ENCODE results near the gene CRLF2.
"Not testable (repeated sequence)": the region's sequence is repeated elsewhere in the genome, so short reads cannot be mapped to it uniquely, and the experiment has no call there.

Gene CRLF2

DNA sequence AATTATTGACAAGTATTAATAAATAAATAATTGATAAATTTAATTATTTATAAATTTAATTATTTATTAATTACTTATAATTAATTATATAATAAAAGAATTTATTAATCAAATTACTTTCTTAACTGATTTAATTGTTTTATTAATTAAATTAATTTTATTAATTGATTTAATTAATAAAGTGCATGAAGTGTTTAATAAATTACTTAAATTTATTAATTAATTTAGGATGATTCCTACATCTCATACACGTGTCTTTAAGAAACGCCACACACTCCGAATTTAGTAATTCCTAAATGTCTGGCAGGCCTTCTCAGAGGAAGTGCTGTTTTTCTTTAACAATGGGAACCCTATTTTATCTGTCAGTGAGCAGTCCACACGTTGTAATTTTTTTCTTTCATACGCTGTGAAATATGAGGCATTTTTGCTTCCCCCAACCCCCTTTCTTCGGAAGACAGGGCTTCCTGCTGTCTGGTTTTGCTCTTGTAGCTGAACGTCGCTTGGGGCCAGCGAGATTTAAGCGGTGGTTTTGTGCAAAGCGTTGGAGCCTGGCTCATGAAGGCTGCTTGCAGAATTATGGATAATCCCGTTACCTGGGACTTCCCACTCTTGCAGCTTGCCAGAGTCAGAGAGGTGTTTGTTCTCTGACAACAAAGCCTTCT, 46.8 kb downstream of the CRLF2 start:
- no peak for DNase-seq

DNA sequence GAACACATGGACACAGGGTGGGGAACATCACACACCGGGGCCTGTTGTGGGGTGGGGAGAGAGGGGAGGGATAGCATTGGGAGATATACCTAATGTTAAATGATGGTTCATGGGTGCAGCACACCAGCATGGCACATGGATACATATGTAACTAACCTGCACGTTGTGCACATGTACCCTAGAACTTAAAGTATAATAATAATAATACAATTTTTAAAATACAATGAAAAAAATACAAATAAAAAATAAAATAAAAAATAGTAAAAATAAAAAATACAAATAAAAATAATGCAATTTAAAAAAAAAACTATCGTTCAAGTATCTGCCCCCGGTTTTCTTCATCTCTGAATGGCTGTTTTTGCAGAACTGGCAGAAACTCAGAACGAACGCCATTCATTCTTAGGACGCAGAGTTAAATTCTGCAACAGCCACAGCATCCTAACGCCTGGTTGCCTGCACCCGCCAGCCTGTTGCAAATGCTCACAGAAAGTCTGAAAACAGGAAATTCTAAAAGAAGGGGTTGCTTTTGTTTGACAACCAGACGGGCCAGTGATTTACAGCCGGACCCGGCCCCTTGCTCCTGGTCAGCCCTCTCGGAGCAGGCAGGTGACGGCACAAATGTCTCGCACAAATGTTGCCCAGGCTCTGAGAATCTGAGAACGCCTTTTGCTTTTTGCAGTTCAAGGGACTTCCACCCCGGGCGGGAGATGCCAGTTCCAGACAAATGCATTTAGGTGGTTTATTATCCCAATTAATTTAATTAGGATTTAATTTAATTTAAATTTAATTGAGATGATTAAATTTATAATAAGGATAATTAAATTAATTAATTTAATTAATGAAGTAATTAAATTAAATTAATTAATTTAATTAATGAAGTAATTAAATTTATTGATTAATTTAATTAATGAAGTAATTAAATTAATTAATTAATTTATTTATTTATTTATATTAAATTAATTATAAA, 47.8 kb downstream of the CRLF2 start:
- no peak for DNase-seq

DNA sequence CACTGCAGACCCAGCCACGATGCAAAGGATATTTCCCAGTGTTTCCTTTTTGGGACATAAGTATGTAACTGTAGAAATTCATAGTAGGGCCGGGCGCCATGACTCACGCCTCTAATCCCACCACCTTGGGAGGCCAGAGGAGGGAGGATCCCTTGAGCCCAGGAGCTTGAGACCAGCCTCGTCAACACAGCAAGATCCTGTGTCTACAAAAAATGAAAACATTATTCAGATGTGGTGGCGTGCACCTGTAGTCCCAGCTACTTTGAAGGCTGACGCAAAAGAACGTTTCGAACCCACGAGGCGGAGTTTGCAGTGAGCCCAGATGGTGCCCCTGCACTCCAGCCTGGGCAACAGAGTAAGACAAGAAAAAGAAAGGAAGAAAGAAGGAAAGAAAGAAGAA, 49.2 kb downstream of the CRLF2 start:
- no peak for DNase-seq

DNA sequence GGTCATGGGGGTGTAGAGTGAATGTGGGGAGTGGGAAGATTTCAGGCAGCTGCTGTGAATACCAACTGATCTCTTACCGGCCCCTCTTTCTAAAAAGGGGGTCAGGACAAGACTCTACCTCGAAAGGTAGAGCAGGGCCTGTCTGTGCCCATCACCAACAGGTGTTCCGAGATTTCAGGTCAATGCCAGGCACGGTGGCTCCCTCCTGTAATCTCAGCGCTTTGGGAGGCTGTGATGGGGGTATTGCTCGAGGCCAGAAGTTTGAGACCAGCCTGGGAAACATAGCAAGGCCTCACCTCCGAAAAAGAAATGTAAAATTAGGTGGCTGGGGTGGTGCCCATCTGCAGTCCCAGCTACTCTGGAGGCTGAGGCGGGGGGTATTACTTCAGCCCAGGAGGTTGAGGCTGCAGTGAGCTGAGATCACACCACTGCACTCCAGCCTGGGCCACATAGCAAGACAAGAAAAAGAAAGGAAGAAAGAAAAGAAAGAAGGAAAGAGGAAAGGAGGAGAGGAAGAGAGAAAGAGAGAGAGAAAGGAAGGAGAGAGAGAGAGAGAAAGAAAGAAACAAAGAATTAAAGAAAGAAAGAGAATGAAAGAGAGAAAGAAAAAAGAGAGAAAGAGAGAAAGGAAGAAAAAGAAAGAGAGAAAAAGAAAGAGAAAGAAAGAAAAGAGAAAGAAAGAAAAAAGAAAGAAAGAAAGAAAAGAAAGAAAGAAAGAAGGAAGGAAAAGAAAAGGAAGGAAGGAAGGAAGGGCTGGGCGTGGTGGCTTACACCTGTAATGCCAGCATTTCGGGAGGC, 50.1 kb downstream of the CRLF2 start:
- no peak for DNase-seq

DNA sequence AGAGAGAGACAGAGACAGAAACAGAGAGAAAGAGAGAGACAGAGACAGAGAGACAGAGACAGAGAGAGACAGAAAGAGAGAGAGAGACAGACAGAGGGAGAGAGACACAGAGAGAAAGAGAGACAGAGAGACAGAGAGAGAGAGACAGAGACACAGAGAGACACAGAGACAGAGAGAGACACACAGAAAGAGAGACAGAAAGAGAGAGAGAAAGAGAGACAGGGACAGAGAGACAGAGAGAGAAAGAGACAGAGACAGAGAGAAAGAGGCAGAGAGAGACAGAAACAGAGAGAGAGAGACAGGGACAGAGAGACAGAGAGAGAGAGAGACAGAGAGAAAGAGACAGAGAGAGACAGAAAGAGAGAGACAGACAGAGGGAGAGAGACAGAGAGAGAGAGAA, 52.9 kb downstream of the CRLF2 start:
- no peak for DNase-seq

DNA sequence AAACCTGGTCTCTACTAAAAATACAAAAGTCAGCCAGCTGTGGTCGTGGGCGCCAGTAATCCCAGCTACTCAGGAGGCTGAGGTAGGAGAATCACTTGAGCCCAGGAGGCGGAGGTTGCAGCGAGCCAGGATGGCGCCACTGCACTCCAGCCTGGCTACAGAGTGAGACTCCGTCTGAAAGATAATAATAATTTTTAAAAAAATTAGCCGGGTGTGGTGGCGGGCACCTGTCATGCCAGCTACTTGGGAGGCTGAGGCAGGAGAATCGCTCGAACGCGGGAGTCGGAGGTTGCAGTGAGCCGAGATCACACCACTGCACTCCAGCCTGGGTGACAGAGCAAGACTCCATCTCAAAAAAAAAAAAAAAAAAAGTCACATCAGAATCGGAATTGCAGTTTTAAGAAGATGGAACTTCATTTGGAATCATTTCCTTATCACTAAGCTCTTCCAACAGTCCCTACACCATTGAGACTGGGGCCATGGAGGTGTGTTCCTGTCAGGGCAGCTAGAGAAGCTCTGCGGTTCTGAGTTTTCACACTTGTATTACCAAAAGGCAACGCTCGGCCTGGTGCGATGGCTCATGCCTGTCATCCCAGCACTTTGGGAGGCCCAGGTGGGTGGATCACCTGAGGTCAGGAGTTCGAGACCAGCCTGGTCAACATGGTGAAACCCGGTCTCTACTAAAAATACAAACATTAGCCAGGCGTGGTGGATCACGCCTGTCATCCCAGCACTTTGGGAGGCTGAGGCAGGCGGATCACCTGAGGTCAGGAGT, 55.6 kb downstream of the CRLF2 start:
- DNase-seq = not testable (repeated sequence)

DNA sequence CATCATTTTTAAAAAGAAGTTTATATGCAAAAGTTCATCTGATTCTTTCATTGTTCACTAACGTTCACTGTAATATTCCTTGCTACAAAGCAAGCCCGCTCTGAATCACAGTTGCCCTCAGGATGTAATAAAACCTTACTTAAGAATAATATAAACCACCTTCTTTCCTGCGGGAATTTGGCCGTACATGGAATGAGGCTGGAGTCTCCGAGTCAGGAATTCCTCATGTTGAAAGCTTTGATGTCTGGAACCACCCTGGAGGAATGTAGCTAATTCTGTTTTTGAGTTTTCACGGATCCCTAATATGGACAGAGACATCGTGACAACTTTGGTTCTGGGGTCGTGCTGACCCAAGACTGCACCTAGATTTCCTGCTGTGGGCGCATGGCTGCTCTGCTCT, 58.5 kb downstream of the CRLF2 start:
- no peak for DNase-seq

DNA sequence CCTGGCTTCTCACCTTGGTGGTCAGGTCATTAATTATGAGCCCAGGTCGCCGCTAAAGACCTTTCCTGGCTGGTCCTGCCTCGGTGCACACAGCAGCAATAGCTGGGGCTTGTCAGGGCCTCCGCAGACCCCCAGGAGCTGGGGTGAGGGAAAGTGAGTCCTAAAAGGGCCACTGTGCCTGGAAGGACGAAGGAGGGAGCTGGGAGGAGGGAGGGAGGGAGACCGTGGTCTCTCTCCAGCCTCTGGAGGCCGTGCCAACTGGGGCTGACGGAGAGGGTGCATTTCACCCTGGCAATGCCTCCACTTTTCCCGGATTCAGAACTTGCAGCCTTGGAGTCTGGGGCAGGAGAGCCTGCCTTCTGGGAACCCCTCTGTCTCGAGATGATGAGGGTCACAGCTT, 60.4 kb downstream of the CRLF2 start:
- DNase-seq = no peak

DNA sequence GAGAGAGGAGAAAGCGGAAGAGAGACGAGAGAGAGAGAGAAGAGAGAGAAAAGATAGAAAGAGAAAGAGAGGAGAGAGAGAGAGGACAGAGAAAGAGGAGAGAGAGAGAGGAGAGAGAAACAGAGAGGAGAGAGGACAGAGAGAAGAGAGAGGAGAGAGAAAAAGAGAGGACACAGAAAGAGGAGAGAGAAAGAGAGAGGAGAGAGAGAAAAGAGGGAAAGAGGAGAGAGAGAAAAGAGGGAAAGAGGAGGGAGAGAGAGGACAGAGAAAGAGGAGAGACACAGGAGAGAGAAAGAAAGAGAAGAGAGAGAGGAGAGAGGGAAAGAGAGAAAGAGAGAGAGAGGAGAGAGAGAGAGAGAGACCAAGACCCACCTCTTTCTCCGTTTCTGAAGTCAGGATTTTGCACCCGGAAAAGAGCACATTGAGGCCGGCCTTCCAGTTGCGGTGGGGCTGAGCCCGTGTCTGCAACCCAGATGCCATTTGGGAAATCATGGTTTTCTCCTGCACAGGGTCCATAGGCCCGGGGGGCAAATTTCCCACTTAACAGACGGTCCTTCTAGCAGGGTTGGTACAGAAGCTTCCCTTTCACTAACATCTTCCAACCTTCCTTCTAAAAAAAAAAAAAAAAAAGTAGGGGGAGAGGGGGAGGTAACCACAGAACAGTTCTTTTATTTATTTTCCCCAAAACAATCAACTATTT, 60.9 kb downstream of the CRLF2 start:
- no peak for DNase-seq

DNA sequence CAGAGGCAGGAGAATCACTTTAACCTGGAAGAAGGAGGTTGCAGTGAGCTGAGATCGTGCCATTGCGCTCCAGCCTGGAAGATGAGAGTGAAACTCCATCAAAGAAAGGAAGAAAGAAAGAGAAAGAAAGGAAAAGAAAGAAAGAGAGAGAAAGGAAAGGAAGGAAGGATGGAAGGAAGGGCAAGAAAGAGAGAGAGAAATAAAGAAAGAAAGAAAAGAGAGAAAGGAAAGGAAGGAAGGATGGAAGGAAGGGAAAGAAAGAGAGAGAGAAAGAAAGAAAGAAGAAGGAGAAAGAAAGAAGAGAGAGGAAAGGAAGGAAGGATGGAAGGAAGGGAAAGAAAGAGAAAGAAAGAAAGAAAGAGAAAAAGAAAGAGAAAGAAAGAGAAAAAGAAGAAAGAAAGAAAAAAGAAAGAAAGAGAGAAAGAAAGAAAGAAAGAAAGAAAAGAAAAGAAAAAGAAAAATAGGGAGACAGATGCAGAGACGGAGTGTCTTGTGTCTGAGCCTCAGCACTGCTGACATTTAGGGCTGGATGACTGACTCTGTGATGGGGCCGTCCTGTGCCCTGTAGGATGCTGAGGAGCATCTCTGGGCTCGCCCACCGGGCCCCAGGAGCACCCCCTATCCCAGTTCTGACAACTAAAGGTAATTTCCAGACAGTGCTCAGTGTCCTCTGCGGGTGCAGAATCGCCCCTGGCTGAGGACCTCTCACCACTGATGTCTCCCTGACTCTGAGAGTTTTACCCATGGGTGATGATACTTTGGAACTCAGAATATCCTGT, 61.7 kb downstream of the CRLF2 start:
- no peak for DNase-seq

DNA sequence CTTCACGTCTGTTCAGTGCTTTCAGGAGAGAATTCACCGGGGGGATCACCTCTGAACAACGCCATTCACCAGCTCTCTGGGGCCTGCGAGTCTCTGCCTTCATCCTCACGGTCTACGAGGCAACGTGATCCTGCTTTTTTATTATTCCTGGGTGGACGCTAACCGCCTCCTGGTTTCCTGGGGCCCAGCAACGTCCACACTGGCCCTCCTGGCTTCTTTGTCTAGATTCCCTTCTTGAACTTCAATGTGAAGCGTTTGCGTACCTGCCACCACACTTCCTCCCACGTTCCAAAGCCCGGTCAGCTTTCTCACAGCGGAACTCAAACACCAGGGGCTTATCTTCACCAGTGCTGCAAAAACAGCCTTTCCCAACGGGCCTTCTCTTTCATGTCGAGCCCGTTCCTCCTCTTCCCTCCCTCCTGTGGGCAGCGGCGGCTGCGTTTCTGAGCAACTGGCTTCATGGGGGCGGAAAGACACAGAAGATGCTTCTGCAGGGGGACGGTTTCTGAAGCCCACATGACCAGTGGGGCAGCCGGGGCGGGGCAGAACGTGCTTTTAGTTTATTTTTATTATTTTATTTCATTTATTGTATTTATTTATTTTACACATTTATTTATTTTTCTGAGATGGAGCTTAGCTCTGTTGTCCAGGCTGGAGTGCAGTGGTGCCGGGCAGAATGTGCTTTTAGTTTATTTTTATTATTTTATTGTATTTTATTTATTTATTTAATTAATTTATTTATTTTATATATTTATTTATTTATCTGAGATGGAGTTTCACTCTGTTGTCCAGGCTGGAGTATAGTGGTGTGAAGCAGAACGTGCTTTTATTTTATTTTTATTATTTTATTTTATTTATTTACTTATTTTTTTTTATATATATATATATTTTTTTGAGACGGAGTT, 64.6 kb downstream of the CRLF2 start:
- no peak for DNase-seq

DNA sequence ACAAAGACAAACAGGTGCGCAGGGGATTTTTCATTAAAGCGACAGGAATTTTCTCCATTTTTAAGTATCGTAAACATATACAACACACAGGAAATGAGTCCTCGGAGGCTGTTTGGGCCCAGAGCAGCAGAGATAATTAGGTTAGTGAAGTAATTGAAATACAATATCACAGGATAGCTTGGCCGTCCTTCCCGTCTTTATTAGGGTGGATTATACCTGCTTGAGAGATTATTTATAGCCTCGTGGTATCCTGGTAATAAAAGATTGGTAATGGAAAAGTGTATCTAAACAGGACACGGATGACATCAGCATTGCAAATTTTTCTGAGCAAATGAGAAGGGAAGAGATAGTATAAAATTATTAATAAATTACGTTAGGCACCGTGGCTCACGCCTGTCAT, 68.2 kb downstream of the CRLF2 start:
- no peak for DNase-seq
